ENCODE measurements around the gene S1PR3. TPM values are rescaled to one million over a fixed set of nuclear protein-coding genes. Genes with fewer than 3 reads are reported as not detected.
"Not testable (repeated sequence)": the region's sequence is repeated elsewhere in the genome, so short reads cannot be mapped to it uniquely, and the experiment has no call there.

Gene S1PR3
- total RNA-seq (under 1 TPM; 0.07 to 0.23 (median 0.12) TPM), total RNA-seq (0 to 2.7 (median 0.17) reads per million in 29 experiments)
- total RNA-seq (2013) = 0.13 TPM

DNA sequence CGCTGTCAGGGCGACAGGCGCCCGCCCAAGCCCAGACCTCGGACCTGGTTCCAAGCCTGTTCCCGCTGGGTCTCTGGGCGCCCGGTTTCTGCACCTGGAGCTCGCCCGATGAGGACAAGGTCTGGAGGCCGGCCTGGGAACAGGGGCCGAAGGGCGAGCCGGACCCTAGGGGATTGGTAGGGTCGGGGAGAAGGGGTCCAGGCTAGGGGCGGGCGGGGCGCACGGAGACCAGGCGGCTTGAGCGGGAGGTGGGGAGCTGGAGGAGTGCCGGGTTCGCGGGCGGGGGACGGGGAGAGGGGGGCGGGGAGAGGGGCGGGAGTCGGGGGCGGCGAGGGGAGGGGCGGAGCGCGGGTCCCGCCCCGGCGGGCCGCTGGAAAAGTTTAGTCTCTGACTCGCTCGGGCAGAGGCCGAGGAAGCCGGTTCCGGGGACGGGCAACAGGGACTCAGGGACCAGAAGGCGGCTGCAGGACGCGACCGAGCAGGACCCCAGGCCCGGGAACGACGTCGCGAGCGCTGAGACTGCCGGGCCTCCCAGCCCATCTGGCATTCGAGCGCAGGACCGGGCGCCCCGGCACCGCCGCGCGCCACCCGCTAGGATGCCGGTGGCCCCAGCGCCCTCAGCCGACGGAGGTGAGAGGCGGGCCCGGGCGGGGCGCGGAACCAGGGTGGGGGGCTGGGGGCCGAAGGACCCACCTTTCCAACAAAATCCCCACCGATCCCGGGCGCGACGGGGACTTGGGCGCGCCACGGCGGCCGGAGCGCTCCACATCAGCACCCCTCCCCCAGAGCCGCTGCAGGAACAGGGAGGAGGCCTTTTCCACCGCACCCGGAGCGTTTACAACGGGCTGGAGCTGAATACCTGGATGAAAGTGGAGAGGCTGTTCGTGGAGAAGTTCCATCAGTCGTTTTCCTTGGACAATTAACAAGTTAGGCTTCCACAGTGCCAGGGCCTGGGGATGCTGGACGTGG, at the start of gene S1PR3:
Gene S1PR3 (plus strand): TSS at position 403 of the 969 bp plus-strand sequence. CDS start 9,733 bp downstream, outside the sequence.
- Mint-ChIP-seq H3K4me3 (peak within 1 kb of the TSS; percentile 28 to 66 (median 38)), H3K27ac (no peak within 1 kb of the TSS), H3K36me3 (no peaks in the 10 kb centered on the region), H3K9me3 (no peaks in the 10 kb centered on the region), H3K4me1 (peaks cover 17 to 25% (median 24%) of the 10 kb centered on the region in 3 donors), H3K27me3 (peaks cover 42 to 47% of the 10 kb centered on the region in 2 donors)
- peaks cover 9 to 22% of the 10 kb centered on the region in 2 experiments for H3K4me1 ChIP-seq (ENCODE audit: control insufficient read depth in 1 of 2, extremely low read depth in 1 of 2, insufficient read depth in 2 of 2, low read length in 2 of 2)
- 5% methylated on average over 63 of the region's 94 CpGs for WGBS (ENCODE audit: insufficient coverage)
- no peaks in the 10 kb centered on the region for H3K36me3 ChIP-seq (ENCODE audit: control insufficient read depth in 2 of 2, extremely low read depth in 1 of 2, insufficient read depth in 1 of 2, low read length in 1 of 2)
- ChIA-PET POLR2A (interaction anchor here in 1 of 2 donors (0.6 kb wide), 1 partner anchor 394 kb away, joined by 3 read pairs; no protein-coding TSS in a partner anchor), CTCF (no interaction called here)
- peaks cover 0 to 35% of the 10 kb centered on the region in 2 experiments for H3K27me3 ChIP-seq (replicated peaks in 1 of 2; ENCODE audit: control insufficient read depth in 2 of 2, extremely low read depth in 1 of 2, insufficient read depth in 2 of 2, low read length in 1 of 2)
- peak in 2 of 35 experiments; percentile 4 to 9 for DNase-seq
- peak in 3 of 4 experiments; percentile 44 to 54 (median 49) for ATAC-seq (replicated peaks in 1 of 4)
- H3K4me3 ChIP-seq (ENCODE audit: control insufficient read depth in 1 of 2, extremely low read depth in 1 of 2, low read length in 1 of 2) = peak within 1 kb of the TSS in 1 of 2 donors; percentile 77
- no peak within 1 kb of the TSS for H3K27ac ChIP-seq (ENCODE audit: low read length)
- no peaks in the 10 kb centered on the region for H3K9me3 ChIP-seq

DNA sequence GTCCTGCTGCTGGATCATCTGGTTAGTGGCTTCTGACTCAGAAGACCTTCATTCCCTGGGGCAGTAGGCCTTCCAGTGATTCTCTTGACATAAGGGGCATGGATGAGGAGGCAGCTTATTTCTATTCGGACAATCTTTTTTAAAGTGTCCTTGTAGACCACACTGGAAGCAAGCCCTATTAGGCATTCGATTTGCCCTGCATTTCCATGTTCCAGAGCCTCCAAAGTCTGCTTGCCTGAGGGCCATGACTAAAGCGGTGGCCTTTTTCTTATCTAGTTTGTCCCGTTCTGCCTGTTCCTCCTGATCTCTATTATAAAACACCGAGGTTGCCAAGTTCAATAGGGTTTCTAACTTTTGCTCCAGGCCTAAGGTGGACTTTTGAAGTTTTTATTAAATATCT, 49.7 kb upstream of the S1PR3 start:
- H3K36me3 ChIP-seq (ENCODE audit: control insufficient read depth in 2 of 2, extremely low read depth in 1 of 2, insufficient read depth in 1 of 2, low read length in 1 of 2); H3K4me1 ChIP-seq (ENCODE audit: control insufficient read depth in 1 of 2, extremely low read depth in 1 of 2, insufficient read depth in 2 of 2, low read length in 2 of 2); H3K4me3 ChIP-seq (ENCODE audit: control insufficient read depth in 1 of 2, extremely low read depth in 1 of 2, low read length in 1 of 2); H3K4me3 Mint-ChIP-seq; H3K27ac Mint-ChIP-seq; CTCF ChIA-PET; H3K9me3 Mint-ChIP-seq; H3K27me3 ChIP-seq (replicated peaks in 1 of 2; ENCODE audit: control insufficient read depth in 2 of 2, extremely low read depth in 1 of 2, insufficient read depth in 2 of 2, low read length in 1 of 2); H3K27ac ChIP-seq (ENCODE audit: low read length); ATAC-seq (replicated peaks in 1 of 4); H3K9me3 ChIP-seq; DNase-seq; H3K36me3 Mint-ChIP-seq; POLR2A ChIA-PET: not testable (repeated sequence)
- Mint-ChIP-seq H3K27me3 (peaks cover 5 to 14% of the 10 kb centered on the region in 2 donors), H3K4me1 (peaks cover 0 to 11% (median 3%) of the 10 kb centered on the region in 3 donors)
- 80% methylated on average over 2 of the region's 5 CpGs for WGBS (ENCODE audit: insufficient coverage)

- peaks cover 0 to 11% (median 3%) of the 10 kb centered on the region in 3 donors for H3K4me1 Mint-ChIP-seq
- no peaks in the 10 kb centered on the region for H3K36me3 ChIP-seq (ENCODE audit: control insufficient read depth in 2 of 2, extremely low read depth in 1 of 2, insufficient read depth in 1 of 2, low read length in 1 of 2)
- H3K36me3 Mint-ChIP-seq = no peaks in the 10 kb centered on the region
- H3K9me3 ChIP-seq = no peaks in the 10 kb centered on the region
- CTCF ChIA-PET = no interaction called here
- no peak overlapping the region for H3K27ac ChIP-seq (ENCODE audit: low read length)
- DNase-seq (no peak), ATAC-seq (replicated peaks in 1 of 4) (no peak)
- POLR2A ChIA-PET = no interaction called here
- H3K9me3 Mint-ChIP-seq = no peaks in the 10 kb centered on the region
- no peaks in the 10 kb centered on the region for H3K4me1 ChIP-seq (ENCODE audit: control insufficient read depth in 1 of 2, extremely low read depth in 1 of 2, insufficient read depth in 2 of 2, low read length in 2 of 2)
- H3K27me3 Mint-ChIP-seq = peaks cover 5 to 9% of the 10 kb centered on the region in 2 donors
- H3K27me3 ChIP-seq (replicated peaks in 1 of 2; ENCODE audit: control insufficient read depth in 2 of 2, extremely low read depth in 1 of 2, insufficient read depth in 2 of 2, low read length in 1 of 2) = peaks cover 0 to 2% of the 10 kb centered on the region in 2 experiments
- no peak overlapping the region for H3K4me3 ChIP-seq (ENCODE audit: control insufficient read depth in 1 of 2, extremely low read depth in 1 of 2, low read length in 1 of 2)
- no peak overlapping the region for H3K4me3 Mint-ChIP-seq
- no CpG with 5 or more reads among the region's 1 CpG for WGBS (ENCODE audit: insufficient coverage)
- no peak overlapping the region for H3K27ac Mint-ChIP-seq
Observed at GRCh38 chr9:88942411-88942810, 48.9 kb upstream of the S1PR3 start.

GRCh38 chr9:88945636-88946333, 45.5 kb upstream of the S1PR3 start:
- Mint-ChIP-seq H3K4me3 (no peak overlapping the region), H3K4me1 (peaks cover 0 to 11% (median 3%) of the 10 kb centered on the region in 3 donors), H3K36me3 (no peaks in the 10 kb centered on the region), H3K9me3 (no peaks in the 10 kb centered on the region), H3K27ac (no peak overlapping the region), H3K27me3 (peaks cover 5 to 11% of the 10 kb centered on the region in 2 donors)
- CTCF ChIA-PET = no interaction called here
- H3K9me3 ChIP-seq = no peaks in the 10 kb centered on the region
- 0% methylated on average over 1 of the region's 4 CpGs for WGBS (ENCODE audit: insufficient coverage)
- POLR2A ChIA-PET = no interaction called here
- no peaks in the 10 kb centered on the region for H3K36me3 ChIP-seq (ENCODE audit: control insufficient read depth in 2 of 2, extremely low read depth in 1 of 2, insufficient read depth in 1 of 2, low read length in 1 of 2)
- ATAC-seq (replicated peaks in 1 of 4) = no peak
- H3K4me1 ChIP-seq (ENCODE audit: control insufficient read depth in 1 of 2, extremely low read depth in 1 of 2, insufficient read depth in 2 of 2, low read length in 2 of 2) = no peaks in the 10 kb centered on the region
- no peak overlapping the region for H3K27ac ChIP-seq (ENCODE audit: low read length)
- H3K27me3 ChIP-seq (replicated peaks in 1 of 2; ENCODE audit: control insufficient read depth in 2 of 2, extremely low read depth in 1 of 2, insufficient read depth in 2 of 2, low read length in 1 of 2) = peaks cover 0 to 5% of the 10 kb centered on the region in 2 experiments
- DNase-seq = no peak
- H3K4me3 ChIP-seq (ENCODE audit: control insufficient read depth in 1 of 2, extremely low read depth in 1 of 2, low read length in 1 of 2) = no peak overlapping the region

GRCh38 chr9:88947581-88948573, 43.4 kb upstream of the S1PR3 start:
- Mint-ChIP-seq H3K36me3 (no peaks in the 10 kb centered on the region), H3K27ac (no peak overlapping the region), H3K4me3 (no peak overlapping the region), H3K27me3 (peaks cover 10 to 12% of the 10 kb centered on the region in 2 donors), H3K4me1 (peaks cover 0 to 11% (median 3%) of the 10 kb centered on the region in 3 donors), H3K9me3 (no peaks in the 10 kb centered on the region)
- Histone ChIP-seq H3K4me3 (ENCODE audit: control insufficient read depth in 1 of 2, extremely low read depth in 1 of 2, low read length in 1 of 2) (no peak overlapping the region), H3K27me3 (replicated peaks in 1 of 2; ENCODE audit: control insufficient read depth in 2 of 2, extremely low read depth in 1 of 2, insufficient read depth in 2 of 2, low read length in 1 of 2) (peaks cover 0 to 6% of the 10 kb centered on the region in 2 experiments), H3K27ac (ENCODE audit: low read length) (no peak overlapping the region), H3K9me3 (no peaks in the 10 kb centered on the region), H3K4me1 (ENCODE audit: control insufficient read depth in 1 of 2, extremely low read depth in 1 of 2, insufficient read depth in 2 of 2, low read length in 2 of 2) (no peaks in the 10 kb centered on the region), H3K36me3 (ENCODE audit: control insufficient read depth in 2 of 2, extremely low read depth in 1 of 2, insufficient read depth in 1 of 2, low read length in 1 of 2) (no peaks in the 10 kb centered on the region)
- POLR2A ChIA-PET = no interaction called here
- 43% methylated on average over 2 of the region's 5 CpGs for WGBS (ENCODE audit: insufficient coverage)
- no peak for ATAC-seq (replicated peaks in 1 of 4)
- DNase-seq = no peak
- CTCF ChIA-PET = no interaction called here
